ENCODE measurements around the gene ICAM5.
"Not testable (repeated sequence)": the region's sequence is repeated elsewhere in the genome, so short reads cannot be mapped to it uniquely, and the experiment has no call there.

The ICAM5 gene

GRCh38 chr19:10289836-10290356, at the start of gene ICAM5:
TSS of gene ICAM5 (plus strand) at chr19:10289952. CDS start at chr19:10290044, 92 bp downstream.
- DNase-seq (ENCODE audit: low spot score) = peak; percentile 50

GRCh38 chr19:10241826-10242449, 47.8 kb upstream of the ICAM5 start:
- DNase-seq (ENCODE audit: low spot score) = not testable (repeated sequence)

- DNase-seq (ENCODE audit: low spot score) = no peak
These were observed 46.1 kb upstream of the ICAM5 start for GRCh38 chr19:10243606-10244005.

- DNase-seq (ENCODE audit: low spot score) = no peak
These were observed 44.4 kb upstream of the ICAM5 start for GRCh38 chr19:10245189-10245939.

GRCh38 chr19:10246511-10246910, 43.2 kb upstream of the ICAM5 start:
- DNase-seq (ENCODE audit: low spot score) = no peak

GRCh38 chr19:10251792-10252694, 37.7 kb upstream of the ICAM5 start, which contains the start of gene MRPL4:
TSS of gene MRPL4 (plus strand) at chr19:10252214. CDS start at chr19:10252254, 40 bp downstream.
- peak; percentile 97 for DNase-seq (ENCODE audit: low spot score)

GRCh38 chr19:10252707-10253106, 37.0 kb upstream of the ICAM5 start:
- no peak for DNase-seq (ENCODE audit: low spot score)

- no peak for DNase-seq (ENCODE audit: low spot score)
These were observed 35.5 kb upstream of the ICAM5 start for GRCh38 chr19:10254244-10254643.

GRCh38 chr19:10255358-10255757, 34.4 kb upstream of the ICAM5 start:
- DNase-seq (ENCODE audit: low spot score) = no peak

GRCh38 chr19:10256551-10256950, 33.2 kb upstream of the ICAM5 start:
- no peak for DNase-seq (ENCODE audit: low spot score)

- DNase-seq (ENCODE audit: low spot score) = no peak
These were observed 32.7 kb upstream of the ICAM5 start for GRCh38 chr19:10256970-10257615.

GRCh38 chr19:10258080-10258710, 31.6 kb upstream of the ICAM5 start:
- DNase-seq (ENCODE audit: low spot score) = no peak

GRCh38 chr19:10259162-10259905, 30.4 kb upstream of the ICAM5 start:
- peak; percentile 83 for DNase-seq (ENCODE audit: low spot score)

- DNase-seq (ENCODE audit: low spot score) = no peak
These were observed 29.6 kb upstream of the ICAM5 start for GRCh38 chr19:10260141-10260584.

- no peak for DNase-seq (ENCODE audit: low spot score)
These were observed 27.0 kb upstream of the ICAM5 start for GRCh38 chr19:10262771-10263170.

- no peak for DNase-seq (ENCODE audit: low spot score)
These were observed 23.0 kb upstream of the ICAM5 start for GRCh38 chr19:10266706-10267105.

GRCh38 chr19:10268071-10268470, 21.7 kb upstream of the ICAM5 start:
- DNase-seq (ENCODE audit: low spot score) = no peak

GRCh38 chr19:10269333-10270179, 20.2 kb upstream of the ICAM5 start:
- peak; percentile 92 for DNase-seq (ENCODE audit: low spot score)

GRCh38 chr19:10270180-10270615, 19.6 kb upstream of the ICAM5 start:
- DNase-seq (ENCODE audit: low spot score) = peak; percentile 41

Measured in GM03348 (cell line).